Activated CD8-positive, alpha-beta memory T cell treated with anti-CD3 and anti-CD28 coated beads for 48 hours (primary cell): ENCODE data around the gene LRP3.
"Not testable (repeated sequence)": the region's sequence is repeated elsewhere in the genome, so short reads cannot be mapped to it uniquely, and the experiment has no call there.

Experiments used
- DNase-seq, 3 experiments: peaks; one replicate each; pipeline ENCODE4 v3.0.0-alpha.2; 2020; ENCODE audit warnings: low read depth in 2 of 3, low spot score in 2 of 3

LRP3 gene

DNA sequence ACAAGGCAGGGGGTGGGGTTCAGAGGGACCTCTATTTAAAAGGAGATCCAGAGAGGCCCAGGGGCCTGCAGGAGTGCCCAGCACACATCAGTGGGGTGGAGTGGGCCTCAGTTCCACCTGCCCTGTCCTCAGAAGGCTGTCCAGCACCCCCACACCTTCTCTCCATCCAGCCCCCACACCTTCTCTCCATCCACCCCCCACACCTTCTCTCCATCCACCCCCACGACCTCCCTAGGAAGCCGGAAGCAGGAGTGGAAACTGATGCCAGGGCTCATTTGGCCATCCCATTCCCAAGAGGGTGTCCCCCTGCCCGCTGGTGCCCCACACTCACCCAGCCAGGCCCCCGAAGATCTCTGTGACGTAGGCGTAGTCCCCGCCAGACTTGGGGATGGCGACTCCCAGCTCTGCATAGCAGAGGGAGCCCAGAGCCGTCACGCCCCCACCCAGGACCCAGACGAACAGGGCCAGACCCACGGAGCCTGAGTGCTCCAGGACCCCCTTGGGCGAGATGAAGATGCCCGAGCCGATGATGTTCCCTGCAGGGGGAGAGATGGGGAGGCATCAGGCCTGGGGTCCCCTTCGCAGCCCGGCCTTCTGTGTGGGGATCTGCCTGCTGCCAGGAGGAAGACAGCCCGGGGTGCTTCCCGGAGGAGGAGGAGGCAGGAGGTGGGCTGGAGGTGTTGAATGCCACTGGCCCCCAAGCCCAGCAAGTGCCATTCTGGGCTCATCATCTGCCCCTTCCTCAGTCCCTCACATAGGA, 21.5 kb downstream of the LRP3 start:
- no peak for DNase-seq

DNA sequence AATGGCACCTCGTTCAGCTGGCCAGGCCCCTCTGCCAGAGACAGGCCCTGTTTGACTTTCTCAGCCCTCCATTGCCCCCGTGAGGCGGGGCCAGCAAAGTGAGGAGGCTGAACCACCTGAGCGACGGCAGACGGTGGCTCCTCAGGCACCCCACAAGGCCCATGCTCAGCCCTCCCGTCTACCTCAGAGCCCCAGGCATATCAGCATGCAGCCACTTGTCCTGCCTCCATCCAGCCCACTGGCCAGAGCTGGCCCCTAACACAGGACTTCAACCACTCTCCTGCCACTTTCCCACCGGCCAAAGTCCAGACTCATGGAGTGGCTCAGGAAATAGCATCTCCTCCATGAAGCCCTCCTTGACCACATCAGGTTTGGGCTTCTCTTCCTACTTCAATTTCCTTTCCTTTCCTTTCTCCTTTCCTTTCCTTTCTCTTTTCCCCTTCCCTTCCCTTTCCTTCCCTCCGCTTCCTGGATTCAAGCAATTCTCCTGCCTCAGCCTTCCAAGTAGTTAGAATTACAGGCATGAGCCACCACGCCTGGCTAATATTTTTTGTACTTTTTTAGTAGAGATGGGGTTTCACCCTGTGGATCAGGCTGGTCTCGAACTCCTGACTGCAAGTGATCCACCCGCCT, 22.2 kb downstream of the LRP3 start:
- no peak for DNase-seq

DNA sequence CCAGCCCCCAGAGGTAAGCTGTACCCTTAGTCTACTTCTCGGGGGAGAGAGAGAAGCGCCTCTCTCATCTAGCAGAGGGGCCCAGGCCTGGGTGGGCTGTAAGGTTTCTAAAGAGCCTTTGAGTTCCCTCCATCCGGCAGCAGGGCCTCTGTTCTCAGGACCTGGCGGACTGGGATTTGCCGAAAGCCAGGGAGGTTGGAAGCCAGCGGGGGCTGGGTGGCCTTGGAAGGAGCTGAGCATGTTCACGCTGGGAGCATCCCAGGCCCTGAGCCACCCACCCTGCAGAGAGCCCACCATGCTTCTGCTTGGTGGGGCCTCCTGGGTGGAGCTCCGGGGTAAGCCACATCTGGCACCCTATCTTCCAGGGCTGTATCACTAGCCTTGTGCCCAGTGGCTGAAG, 23.8 kb downstream of the LRP3 start:
- DNase-seq = no peak

DNA sequence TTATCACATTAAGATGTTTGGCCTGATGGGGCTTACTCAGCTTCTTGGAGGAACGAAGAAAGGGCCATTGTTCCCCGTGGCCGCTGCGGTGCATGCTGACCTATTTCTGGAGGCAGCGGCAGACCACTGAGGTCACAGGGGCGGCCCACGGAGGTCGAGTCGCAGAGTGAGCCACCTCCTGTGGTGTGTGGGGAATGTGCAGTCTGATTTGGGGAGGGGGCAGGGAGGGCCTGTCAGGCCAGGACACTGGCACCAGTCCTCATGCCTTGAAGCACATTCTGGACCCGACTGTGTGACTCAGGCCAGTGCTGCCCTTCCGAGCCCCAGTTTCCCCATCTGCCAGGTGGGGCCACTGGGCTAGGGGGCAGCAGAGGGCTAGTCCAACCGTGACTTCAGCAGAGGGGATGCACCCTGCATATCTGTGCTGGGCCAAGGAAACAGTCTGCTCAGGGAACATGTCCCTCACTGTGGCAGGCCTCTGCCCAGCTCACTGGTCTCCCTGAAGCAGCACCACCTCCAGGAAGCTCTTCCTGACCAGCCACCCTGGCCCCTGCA, 25.2 kb downstream of the LRP3 start:
- no peak for DNase-seq

DNA sequence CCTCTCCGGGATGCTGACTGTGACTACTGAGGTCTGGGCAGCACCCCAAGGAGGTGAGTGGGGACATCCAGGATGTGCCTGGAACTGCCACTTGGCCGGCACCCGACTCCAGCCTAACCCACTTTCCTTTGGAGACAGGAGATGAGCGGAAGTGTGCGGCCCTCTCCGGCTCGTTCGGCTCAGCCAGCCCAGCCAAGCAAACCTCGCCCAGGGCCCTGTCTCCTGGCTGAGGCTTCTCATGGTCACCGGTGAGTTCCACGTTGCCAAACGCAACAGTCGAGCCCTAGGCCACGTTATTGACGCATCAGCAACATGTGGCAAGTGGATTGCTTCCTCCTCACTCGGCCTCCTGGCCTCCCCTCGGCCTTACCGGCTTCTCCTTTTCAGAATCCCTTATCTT, 26.0 kb downstream of the LRP3 start:
- DNase-seq = no peak

DNA sequence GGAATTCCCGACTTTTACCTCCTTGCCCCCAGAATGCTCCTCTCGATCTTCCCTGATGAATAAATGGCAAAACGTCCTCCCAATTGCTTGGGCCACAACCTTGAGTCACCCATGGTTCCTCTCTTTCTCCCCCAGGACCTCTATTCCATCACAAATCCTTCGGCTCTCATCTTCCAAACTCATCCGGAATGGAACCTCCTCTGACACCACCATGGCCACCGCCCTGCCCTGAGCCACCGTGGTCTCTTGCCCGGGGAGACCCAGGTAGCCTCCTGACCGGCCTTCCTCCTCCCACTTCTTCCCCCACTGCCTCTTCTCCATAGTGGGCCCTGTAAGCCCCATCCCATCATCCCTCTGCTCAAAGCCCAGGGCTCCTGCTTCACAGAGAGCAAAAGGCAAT, 26.6 kb downstream of the LRP3 start:
- DNase-seq = no peak

DNA sequence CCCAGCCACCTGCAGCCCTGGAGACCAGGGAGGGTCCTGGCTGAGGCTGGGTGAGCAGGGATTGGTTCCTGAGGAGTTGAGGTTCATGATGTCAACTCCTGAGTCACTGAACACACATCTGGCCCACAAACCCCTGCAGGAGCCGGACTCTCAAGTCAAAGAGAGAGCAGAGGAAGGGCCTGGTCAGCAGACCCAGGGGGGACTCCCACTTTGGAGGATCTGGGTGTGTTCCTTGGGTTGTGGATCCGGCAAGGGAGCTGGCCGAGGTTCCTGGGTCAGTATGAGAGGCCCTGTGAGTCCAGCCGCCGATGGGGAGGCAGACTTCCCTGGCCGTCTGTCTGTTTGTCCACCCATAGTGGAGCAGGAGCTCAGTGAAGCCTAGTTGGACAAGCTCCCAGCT, 27.5 kb downstream of the LRP3 start:
- DNase-seq = no peak

DNA sequence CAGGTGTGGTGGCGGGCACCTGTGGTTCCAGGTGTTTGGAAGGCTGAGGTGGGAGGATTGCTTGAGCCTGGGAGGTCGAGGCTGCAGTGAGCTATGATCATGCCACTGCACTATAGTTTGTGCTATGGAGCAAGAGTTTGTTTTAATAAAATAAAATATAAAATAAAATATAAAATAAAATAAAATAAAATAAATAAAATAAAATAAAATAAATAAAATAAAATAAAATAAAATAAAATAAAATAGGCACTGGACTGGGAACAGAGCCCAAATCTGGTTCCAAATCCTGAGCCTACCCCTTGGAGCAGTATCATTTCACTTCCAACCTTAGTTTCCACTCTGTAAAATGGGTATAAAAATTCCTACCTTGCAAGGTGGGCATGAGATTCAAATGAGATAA, 28.1 kb downstream of the LRP3 start:
- not testable (repeated sequence) for DNase-seq

DNA sequence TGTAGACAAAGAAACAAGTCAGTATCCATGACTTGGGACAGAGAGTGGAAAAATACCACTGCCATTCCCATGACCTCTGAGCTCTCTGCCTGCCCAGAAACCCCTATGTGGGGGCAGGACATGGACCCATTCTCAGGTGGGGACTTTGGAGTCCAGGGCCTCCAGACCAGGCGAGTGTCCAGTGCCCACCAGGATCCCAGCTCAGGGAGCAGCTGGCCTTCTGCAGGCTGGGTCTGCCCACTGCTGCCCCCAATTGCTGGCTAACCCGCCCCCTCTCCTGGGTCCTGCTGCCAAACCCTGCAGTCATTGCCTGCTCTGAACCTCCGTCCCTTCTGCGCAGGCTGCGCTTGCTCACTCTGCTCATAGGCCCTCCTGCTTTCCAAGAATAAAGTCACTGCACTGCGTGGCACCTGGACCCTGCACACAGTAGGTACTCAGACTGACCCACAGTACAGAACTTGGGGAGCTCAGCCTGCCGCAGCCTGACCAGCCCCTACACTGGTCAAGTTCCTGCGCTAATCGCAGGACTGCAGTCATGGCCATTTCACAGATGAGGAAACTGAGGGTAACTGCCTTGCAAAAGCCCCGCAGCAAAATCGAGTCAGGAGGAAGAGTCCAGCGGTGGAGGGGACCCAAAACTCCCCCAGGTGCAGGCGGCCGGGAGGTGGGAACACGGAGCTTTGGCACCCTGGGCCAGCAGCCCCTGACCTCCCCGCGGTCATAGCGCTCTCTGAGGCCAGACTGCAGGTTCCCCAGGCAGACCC, 30.7 kb downstream of the LRP3 start:
- no peak for DNase-seq

DNA sequence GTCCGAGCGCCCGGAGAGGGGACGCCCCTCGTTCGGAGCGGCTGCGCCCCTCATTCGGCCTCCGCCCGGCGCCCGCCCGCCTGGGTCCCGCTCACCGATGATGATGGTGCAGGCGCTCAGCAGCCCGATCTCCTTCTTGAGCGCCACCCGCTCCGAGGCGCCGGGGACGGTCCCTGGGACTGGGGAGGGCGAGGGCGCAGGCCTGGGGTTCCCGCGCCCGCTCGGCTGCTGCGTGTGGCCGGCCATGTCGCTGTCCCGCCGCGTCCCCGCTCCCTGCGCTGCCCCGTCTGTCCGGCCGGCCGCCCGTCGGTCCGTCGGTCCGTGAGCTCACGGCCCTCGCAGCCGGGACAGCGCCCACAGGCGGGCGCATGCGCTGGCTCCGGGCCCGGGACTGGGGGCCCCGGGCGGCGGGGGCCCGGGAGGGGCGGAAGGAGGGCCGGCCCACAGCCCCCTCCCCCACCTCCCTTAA, 31.4 kb downstream of the LRP3 start, which contains the start of gene SLC7A10:
Gene SLC7A10 (minus strand): TSS at position 393 of the 469 bp plus-strand sequence. CDS start 147 bp downstream, at position 246.
- no peak for DNase-seq

DNA sequence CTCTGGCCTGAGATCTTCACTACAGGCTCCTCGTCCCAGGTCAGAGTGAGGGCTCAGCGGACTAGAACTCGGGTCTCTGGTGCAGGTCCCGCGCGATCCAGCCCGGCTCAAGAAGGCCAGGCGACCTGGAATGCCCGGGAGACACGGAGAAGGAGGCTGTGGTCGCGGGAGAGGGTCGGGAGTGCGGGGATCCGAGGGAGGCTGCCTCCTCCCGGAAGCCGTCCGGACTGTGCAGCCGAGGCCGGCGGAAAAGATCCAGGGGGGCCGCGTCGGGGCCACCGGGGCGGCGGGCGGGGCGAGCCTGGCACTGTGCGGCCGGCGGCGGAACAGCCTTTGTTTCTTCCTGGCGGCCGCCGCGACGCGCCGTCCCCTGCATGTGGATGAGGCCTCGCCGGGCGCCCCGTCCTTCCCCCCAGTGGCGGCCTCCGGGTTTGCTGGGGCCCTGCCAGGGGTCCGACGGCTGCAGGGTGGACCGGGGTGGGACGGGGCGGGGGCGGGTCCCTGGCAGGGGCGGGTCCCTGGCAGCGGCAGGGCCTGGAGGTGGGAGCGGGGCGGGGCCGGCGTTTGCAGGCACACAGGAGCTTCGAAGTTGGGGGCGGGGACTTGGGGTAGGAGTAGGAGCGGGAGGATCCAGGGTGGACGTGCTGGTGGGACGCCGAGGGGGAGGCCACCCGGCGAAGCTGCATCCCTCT, 32.6 kb downstream of the LRP3 start:
- no peak for DNase-seq

DNA sequence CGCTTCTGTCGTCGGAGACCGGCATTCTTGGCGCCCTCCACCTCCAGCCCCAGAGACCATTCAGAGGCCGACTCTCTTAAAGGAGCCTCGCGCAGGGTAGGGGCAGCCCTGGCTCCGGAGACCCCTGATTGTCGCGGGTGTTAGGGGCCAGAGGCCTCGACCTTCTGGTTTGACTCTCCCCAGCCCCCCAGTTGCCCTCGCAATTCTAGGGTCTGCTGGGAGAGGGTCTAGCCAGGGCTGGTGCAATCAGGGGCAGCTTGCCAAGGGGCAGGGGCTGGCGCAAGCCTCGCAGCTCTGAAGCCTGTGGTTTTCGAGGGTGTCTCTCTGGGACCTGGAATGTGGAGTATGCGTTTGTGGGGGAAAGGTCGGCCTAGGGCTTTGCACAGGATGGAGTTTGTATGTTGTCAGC, 33.1 kb downstream of the LRP3 start:
- DNase-seq = no peak

DNA sequence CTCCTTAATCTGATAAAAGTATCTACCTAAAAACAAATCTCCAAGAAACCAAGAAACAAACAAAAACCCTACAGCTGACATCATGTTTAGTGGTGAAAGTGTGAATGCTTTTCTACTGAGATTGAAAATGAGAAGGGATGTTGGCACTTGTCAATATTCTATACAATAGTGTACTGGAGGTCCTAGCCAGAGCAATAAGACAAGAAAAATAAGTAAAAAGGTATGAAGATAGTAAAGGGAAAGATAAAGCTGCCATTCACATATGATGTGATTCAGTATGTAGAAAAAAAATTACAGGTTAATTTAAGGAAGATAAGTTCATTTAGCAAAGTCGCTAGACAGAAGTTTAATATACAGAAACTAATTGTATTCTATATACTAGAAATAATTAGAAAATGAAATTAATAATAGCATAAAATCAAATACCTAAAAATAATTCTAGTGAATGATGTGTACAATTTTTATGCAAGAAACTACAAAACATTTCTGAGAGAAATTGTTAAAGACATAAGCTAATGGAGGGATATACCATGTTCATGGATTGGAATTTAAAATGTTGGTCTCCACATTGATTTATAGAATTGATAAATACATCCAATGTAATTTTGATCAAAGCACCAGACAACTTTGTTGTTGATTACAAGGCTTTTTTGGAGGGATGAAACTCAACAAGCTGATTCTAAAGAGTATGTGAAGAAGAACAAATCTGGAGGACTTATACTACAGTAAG, 33.9 kb downstream of the LRP3 start:
- DNase-seq = no peak

DNA sequence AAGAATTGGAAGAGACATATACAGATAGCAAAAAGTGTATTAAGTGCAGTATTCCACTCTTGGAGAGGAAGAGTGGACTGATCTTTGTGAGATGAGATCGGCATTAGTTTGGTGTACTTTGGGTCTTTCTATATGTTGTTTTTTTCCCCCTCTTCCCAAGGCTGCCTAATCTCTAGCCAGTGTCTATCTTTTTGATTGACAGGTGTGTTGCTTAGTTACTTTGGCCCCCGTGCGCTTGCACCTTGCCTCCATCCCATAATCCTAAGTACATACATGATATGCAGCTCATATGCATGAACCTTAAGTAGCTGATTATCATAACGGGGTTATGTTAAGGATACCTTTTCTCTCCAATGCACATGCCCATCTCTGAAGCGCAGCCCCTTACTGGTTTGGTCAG, 35.8 kb downstream of the LRP3 start:
- no peak for DNase-seq

DNA sequence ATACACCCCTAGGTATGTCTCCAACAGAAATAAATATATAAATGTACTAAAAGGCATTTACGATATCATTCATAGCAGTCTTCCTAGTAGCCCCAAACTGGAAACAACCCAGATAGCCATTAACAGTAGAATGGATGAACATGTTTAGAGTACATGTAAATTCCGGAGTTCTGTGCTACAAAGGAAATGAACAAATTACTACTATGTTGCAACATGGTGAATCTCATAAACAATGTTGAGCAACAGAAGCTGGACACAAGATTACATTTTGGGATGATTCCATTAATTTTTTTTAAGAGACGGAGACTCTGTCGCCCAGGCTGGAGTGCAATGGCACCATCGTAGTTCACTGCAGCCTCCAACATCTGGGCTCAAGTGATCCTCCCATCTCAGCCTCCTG, 37.4 kb downstream of the LRP3 start:
- no peak for DNase-seq

DNA sequence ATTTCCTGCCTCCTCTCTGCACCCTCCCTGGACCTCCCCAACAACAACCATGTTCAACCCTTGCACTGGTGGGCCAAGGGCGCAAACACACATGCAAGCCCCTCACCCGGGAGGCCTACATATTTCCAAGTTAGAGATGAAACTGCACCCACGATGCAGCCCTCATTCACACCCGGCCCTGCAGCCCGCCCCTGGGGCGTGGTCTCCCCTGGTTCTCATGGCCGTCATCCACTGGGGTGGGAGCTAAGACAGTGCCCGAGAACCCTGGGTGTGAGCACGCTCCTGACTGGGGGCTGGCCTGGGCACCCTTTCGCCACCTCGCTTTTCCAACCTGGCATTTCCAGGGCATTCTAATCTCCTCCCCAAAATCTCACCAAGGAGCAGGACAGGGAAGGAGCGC, 38.5 kb downstream of the LRP3 start:
- no peak for DNase-seq

DNA sequence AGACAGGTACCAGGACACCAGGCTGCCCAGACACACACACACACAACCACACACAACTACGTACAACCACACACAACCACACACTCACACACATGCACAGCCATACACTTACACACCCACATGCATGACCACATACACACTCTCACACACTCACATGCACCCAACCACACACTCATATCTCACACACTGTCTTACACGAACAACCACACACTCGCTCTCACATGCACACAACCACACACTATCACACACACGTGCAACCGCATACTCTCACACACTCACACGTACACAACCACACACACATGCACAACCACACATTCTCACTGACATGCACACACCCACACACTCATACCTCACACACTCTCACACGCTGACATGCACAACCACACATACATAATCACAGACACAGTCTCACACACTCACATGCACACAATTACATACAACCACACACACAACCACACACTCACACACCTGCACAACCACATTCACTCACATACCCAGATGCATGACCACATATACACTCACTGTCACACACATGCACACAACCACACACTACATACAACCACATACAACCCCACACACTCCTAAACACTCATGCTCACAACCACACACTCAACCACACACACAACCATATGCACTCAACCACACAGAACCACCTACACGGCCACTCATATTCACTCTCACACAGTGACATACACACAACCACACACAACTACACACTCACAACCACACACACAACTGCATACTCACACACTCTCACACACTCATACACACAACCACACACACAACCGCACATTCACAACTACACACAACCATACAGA, 39.1 kb downstream of the LRP3 start:
- DNase-seq = no peak

DNA sequence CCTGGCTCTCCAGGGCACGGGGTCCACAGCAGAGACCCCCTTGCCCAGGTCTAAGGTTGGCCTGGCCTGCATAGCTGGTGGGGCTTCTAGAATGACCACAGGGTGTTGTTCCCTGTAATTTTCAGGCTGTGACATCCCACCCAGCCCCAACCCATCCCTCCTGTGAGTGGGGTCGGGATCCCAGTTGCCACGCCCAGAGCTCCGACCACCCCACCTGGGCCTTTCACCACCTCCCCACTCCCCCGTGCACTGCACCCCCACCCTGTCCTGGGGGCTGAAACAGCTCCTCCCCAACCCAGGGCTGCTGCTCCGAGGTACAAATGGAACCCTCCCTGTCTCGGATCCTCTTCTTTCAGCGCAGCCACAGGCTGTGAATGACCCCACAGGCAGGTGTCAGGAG, 40.0 kb downstream of the LRP3 start:
- DNase-seq = no peak

DNA sequence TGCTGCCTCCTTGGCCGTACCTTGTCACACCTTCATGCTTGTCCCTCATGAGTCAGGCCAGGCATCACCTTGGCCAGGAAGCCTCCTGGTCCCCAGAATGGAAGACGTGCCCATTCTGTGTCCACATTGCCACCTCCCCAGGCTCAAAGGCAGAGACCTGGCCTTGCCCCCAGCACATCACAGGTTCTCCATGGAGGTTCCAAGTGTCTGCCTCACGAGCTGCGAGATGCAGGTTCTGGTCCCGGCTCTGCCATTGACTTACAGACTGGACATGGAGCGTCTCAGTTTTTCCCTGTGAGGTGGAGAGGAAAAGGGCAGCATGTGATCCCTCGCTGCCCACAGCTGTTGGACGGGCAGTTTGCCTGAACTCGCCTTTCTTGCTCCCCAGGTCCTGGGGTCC, 40.6 kb downstream of the LRP3 start:
- no peak for DNase-seq
